Measurements from ENCODE around the gene SRPRB. TPM values are rescaled to one million over a fixed set of nuclear protein-coding genes. Genes with fewer than 3 reads are reported as not detected.

SRPRB gene
- total and polyA plus RNA-seq, 2 experiments from 2014 or later, result 99.4 to 110 TPM

- H3K36me3 ChIP-seq (ENCODE audit: low read depth), result no peaks in the 10 kb centered on the region
- H3K9me3 ChIP-seq (ENCODE audit: low read depth), result no peaks in the 10 kb centered on the region
- in situ Hi-C loops (cut with MboI), result no loop called here
- H3K9ac ChIP-seq, result no peak overlapping the region
- H3K9me2 ChIP-seq (ENCODE audit: insufficient read depth), result no peaks in the 10 kb centered on the region
- H3F3A ChIP-seq (ENCODE audit: insufficient read depth), result no peaks in the 10 kb centered on the region
- H3K79me2 ChIP-seq (ENCODE audit: insufficient read depth), result no peaks in the 10 kb centered on the region
- no peak overlapping the region for H3K4me3 ChIP-seq
- no peak overlapping the region for H3K4me2 ChIP-seq (ENCODE audit: unreplicated experiment)
- H2AFZ ChIP-seq, result no peak overlapping the region
- H3K27ac ChIP-seq, result no peak overlapping the region
- no peaks in the 10 kb centered on the region for H3K27me3 ChIP-seq (replicated peaks; ENCODE audit: insufficient read depth)
- 71 to 75% methylated on average over 4 of the region's 4 CpGs for WGBS, 2 experiments (ENCODE audit: low coverage in 1 of 2, low lambda C conversion rate in 2 of 2, missing lambda C conversion rate in 2 of 2)
- H3K4me1 ChIP-seq (ENCODE audit: insufficient read depth), result no peaks in the 10 kb centered on the region
- no peak for DNase-seq
- no peak for TF ChIP-seq EZH2phosphoT487 (IDR thresholded peaks at IDR 0.05; ENCODE audit: insufficient read depth, low read depth)
- TF ChIP-seq EZH2 (IDR thresholded peaks at IDR 0.05; ENCODE audit: insufficient read depth, poor library complexity, severe bottlenecking), result no peak
- H4K20me1 ChIP-seq (ENCODE audit: insufficient read depth), result no peaks in the 10 kb centered on the region
Measured at GRCh38 chr3:133835961-133836360, 30.3 kb downstream of the SRPRB start.

- in situ Hi-C loops (cut with MboI), result no loop called here
- TF ChIP-seq EZH2phosphoT487 (IDR thresholded peaks at IDR 0.05; ENCODE audit: insufficient read depth, low read depth) (no peak), EZH2 (IDR thresholded peaks at IDR 0.05; ENCODE audit: insufficient read depth, poor library complexity, severe bottlenecking) (no peak)
- H2AFZ ChIP-seq, result no peak overlapping the region
- H4K20me1 ChIP-seq (ENCODE audit: insufficient read depth), result no peaks in the 10 kb centered on the region
- no peaks in the 10 kb centered on the region for H3K4me1 ChIP-seq (ENCODE audit: insufficient read depth)
- H3F3A ChIP-seq (ENCODE audit: insufficient read depth), result no peaks in the 10 kb centered on the region
- H3K4me3 ChIP-seq, result no peak overlapping the region
- H3K4me2 ChIP-seq (ENCODE audit: unreplicated experiment), result no peak overlapping the region
- DNase-seq, result no peak
- H3K36me3 ChIP-seq (ENCODE audit: low read depth), result no peaks in the 10 kb centered on the region
- H3K27ac ChIP-seq, result no peak overlapping the region
- WGBS, 2 experiments (ENCODE audit: low coverage in 1 of 2, low lambda C conversion rate in 2 of 2, missing lambda C conversion rate in 2 of 2), result 78 to 79% methylated on average over 6 of the region's 6 CpGs
- H3K27me3 ChIP-seq (replicated peaks; ENCODE audit: insufficient read depth), result no peaks in the 10 kb centered on the region
- H3K9me2 ChIP-seq (ENCODE audit: insufficient read depth), result no peaks in the 10 kb centered on the region
- no peaks in the 10 kb centered on the region for H3K9me3 ChIP-seq (ENCODE audit: low read depth)
- H3K9ac ChIP-seq, result no peak overlapping the region
- no peaks in the 10 kb centered on the region for H3K79me2 ChIP-seq (ENCODE audit: insufficient read depth)
Measured at GRCh38 chr3:133836497-133837158, 31.0 kb downstream of the SRPRB start.

GRCh38 chr3:133837487-133838295, 32.1 kb downstream of the SRPRB start:
- TF ChIP-seq EZH2phosphoT487 (IDR thresholded peaks at IDR 0.05; ENCODE audit: insufficient read depth, low read depth), result no peak
- TF ChIP-seq EZH2 (IDR thresholded peaks at IDR 0.05; ENCODE audit: insufficient read depth, poor library complexity, severe bottlenecking), result no peak
- in situ Hi-C loops (cut with MboI), result no loop called here
- Histone ChIP-seq H2AFZ (no peak overlapping the region), H3K4me3 (no peak overlapping the region), H3K4me2 (ENCODE audit: unreplicated experiment) (no peak overlapping the region), H4K20me1 (ENCODE audit: insufficient read depth) (no peaks in the 10 kb centered on the region), H3K4me1 (ENCODE audit: insufficient read depth) (no peaks in the 10 kb centered on the region), H3K79me2 (ENCODE audit: insufficient read depth) (no peaks in the 10 kb centered on the region), H3K27me3 (replicated peaks; ENCODE audit: insufficient read depth) (no peaks in the 10 kb centered on the region), H3K27ac (no peak overlapping the region), H3K36me3 (ENCODE audit: low read depth) (no peaks in the 10 kb centered on the region), H3K9ac (no peak overlapping the region), H3F3A (ENCODE audit: insufficient read depth) (no peaks in the 10 kb centered on the region), H3K9me3 (ENCODE audit: low read depth) (no peaks in the 10 kb centered on the region), H3K9me2 (ENCODE audit: insufficient read depth) (no peaks in the 10 kb centered on the region)
- no peak for DNase-seq
- WGBS, 2 experiments (ENCODE audit: low coverage in 1 of 2, low lambda C conversion rate in 2 of 2, missing lambda C conversion rate in 2 of 2), result 75 to 79% methylated on average over 20 to 22 of the region's 22 CpGs

- Histone ChIP-seq H3K9ac (no peak overlapping the region), H3K79me2 (ENCODE audit: insufficient read depth) (no peaks in the 10 kb centered on the region), H3K4me1 (ENCODE audit: insufficient read depth) (no peaks in the 10 kb centered on the region), H2AFZ (no peak overlapping the region), H3K27ac (no peak overlapping the region), H3K4me2 (ENCODE audit: unreplicated experiment) (no peak overlapping the region), H3F3A (ENCODE audit: insufficient read depth) (no peaks in the 10 kb centered on the region), H3K27me3 (replicated peaks; ENCODE audit: insufficient read depth) (no peaks in the 10 kb centered on the region), H3K4me3 (no peak overlapping the region), H3K9me2 (ENCODE audit: insufficient read depth) (no peaks in the 10 kb centered on the region), H3K36me3 (ENCODE audit: low read depth) (no peaks in the 10 kb centered on the region), H4K20me1 (ENCODE audit: insufficient read depth) (no peaks in the 10 kb centered on the region), H3K9me3 (ENCODE audit: low read depth) (no peaks in the 10 kb centered on the region)
- WGBS, 2 experiments (ENCODE audit: low coverage in 1 of 2, low lambda C conversion rate in 2 of 2, missing lambda C conversion rate in 2 of 2), result 74 to 75% methylated on average over 4 of the region's 4 CpGs
- no peak for TF ChIP-seq EZH2 (IDR thresholded peaks at IDR 0.05; ENCODE audit: insufficient read depth, poor library complexity, severe bottlenecking)
- no peak for TF ChIP-seq EZH2phosphoT487 (IDR thresholded peaks at IDR 0.05; ENCODE audit: insufficient read depth, low read depth)
- in situ Hi-C loops (cut with MboI), result no loop called here
- DNase-seq, result no peak
Measured at GRCh38 chr3:133838296-133838789, 32.7 kb downstream of the SRPRB start.
